NCI-H748 treated with DMSO at 0.1 percent for 48 hours (cell line): ENCODE measurements around the gene SLC66A1.

Experiments
- DNase-seq: peaks from one replicate; lab custom pipeline; 2025; lab: John Stamatoyannopoulos, UW

Gene SLC66A1

DNA sequence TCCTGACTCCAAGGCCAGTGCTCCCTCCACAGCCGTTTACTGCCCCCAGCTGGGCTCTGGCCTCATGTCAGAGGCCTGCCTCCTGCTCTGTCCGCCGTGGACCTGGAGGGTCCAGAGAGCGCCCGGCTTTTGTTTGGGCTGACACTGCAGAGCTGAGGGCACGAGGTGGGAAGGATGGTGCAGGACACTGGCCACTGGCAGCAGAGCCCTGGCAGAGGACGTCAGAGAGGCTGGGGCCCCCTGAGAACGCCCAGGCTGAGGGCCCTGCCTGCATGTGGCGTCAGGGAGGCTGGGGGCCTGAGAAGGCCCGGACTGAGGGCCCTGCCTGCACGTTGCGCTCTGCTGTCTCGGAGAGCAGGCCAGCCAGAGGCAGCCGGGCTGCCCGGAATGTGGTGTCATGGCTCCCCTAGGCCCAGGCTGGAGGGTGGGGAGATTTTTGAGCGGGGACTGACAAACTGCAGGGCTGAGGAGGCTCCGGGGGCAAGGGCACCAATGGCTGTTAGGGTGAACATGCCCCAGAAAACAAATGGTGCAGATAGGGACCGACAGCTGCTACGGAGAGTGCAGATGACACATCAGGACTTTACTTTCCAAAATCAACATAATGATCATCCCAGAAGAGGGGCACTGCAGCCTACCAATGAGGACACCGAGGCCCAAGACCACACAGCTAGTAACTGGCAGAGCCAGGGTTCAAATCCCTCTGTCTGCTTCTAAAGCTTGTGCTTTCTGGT is 31.7 kb downstream of the SLC66A1 start:
- no peak for DNase-seq

DNA sequence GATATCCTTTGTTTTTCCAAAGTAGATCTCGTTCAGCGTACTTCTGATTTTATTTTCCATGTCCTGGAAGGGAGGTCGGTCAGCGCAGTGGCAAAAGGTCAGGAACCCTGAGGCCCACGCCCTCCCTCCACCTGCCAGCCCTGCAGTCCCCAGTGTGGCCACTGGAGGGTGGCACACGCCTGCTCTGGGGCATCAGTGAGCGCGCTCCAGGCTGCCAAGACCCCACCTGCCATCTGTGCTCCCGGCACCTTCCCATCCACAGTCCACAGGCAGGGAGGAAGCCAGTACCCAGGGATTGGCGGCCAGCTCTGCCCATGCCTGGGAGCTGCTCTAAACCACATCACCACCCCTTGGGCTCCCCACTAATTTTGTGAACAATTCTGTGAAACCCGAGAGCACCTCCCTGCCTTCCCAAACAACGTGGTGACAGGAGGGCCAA is 32.3 kb downstream of the SLC66A1 start:
- DNase-seq: peak; percentile 7

DNA sequence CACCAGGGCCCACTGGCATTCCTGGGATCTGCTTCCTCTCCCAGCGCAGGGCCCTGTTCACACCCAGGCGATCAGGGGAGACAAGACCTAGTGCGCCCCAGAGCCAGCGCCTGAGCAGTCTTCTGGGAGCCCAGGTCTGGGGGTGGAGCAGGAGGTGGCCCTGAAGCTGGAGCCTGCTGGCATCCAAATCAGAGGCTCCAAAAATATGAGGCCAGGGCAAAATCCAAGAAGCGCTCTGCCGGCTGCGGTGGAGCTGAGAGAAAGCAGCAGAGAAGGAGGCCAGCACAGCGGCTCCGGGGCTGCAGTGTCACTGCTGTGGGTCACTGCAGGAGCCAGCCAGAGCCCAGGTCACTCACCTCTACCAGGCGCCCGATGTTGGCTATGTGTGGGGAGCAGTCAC is 32.7 kb downstream of the SLC66A1 start:
- DNase-seq: no peak

DNA sequence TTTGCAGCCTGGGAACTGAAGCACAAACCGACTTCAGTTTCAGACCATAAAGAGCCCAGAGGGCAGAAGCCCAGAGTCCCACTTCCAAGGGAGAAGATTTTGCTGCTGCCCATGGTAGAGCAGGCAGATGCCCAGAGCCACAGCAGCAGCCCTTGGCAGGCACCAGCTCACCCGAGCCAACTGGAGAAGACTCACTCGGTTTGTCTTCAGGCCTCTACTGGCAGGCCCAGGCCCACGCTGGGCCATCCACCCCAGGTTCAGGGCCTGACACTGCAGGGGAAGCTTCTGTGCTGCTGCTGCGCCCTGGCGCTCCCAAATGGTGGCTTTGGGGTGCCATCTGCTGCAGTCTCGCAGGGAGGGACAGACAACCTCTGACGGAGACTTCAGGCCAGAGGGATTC is 33.3 kb downstream of the SLC66A1 start:
- DNase-seq: no peak

DNA sequence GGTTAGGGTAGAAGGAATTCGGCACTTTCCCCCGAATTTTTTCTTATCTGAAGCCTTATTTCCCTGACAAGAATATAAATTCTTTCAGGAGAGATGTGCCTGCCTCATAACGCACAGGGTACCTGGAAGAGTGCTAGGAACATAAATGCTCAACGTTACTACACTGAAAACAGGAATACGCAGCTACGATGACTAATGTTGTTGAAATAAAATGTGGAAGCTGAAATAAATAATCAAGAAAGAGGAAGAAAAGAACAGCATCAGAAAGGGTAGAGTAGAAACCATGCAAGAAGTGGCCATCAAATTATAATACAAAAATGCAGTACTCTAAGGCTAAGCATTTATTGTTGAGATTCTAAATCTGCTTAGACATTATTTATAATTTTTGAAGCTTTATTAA is 33.9 kb downstream of the SLC66A1 start:
- no peak for DNase-seq

DNA sequence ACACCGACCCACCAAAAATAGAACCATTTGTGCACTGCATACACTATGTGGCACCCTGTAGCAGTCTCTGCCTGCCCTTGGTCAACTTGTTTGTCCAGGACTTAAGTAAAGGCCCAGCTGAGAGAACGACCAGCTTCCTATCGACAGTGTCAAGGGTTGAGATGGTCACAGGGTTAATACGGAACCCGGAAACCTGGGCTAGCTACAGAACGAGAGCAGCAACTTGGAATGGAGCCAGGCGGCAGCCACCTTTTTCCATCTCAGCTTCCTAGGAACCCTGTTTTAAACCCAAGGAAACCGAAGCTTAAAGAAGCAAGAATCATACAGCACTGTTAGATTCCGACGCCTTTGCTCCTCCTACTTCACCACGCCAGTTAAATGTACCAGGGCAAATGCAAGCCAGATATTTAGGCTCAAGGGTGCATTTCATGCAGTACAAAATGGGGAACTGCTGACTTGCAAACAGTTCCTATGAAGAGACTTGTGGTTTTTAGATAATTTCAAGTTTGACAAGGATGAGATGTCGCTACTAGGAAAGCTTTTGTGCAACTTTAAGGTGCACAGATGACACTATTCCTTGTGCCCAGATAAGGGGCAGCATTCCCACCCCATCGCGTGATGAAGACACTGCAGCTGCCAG is 35.5 kb downstream of the SLC66A1 start:
- no peak for DNase-seq

DNA sequence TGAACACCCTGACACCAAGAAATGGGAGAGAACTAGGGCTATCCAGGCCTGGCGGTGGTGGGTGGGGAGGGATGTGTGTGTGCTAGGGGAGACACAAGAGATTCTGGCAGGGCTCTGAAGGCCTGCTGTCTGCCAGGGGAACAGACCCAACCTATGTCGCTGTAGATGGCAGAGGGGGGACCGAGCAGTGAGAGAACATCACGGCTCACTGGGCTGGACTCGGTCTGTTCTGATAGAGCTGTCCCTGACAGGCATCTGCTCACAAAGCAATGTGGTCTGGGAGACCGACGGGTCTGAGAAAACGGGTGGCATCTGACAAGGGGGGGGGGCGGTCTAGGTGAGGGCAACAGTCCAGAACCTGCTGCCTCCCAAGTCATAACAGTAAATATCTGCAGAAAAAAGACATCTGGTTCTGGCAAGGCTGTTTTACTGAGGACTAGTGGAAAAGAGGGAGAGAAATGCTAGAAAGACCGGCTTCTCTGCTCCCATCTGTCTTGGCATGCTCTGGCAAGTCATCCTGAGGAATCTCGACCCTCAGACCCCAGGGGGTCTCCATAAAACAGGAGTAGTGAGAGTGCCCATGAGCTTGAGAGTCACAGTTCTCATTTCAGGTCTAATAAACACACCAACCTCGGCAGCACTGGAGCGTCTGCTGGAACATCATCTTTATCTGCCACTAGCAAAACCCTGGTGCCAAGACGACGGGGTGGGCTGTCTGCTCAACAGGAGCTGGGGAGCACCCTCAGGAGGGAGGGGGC is 36.5 kb downstream of the SLC66A1 start:
- DNase-seq: no peak

DNA sequence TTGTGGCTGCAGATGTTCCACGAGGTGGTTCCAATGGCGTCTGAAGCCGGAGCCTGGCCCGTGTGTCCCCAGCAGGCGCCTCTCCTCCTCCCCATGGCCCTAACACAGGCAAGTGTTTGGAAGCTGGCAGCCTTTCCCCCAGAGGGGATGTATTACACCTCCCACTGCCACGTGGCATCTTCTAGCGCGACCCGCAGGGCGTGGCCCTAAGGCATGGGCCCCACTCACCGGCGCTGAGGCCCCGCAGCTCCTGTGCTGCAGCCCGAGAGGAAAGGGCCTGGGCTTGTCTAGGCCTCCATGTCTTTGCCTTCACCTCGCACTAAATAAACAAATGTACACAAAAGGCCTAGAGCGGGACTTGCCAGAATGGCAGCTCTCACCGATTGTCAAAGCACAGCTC is 37.9 kb downstream of the SLC66A1 start:
- no peak for DNase-seq

DNA sequence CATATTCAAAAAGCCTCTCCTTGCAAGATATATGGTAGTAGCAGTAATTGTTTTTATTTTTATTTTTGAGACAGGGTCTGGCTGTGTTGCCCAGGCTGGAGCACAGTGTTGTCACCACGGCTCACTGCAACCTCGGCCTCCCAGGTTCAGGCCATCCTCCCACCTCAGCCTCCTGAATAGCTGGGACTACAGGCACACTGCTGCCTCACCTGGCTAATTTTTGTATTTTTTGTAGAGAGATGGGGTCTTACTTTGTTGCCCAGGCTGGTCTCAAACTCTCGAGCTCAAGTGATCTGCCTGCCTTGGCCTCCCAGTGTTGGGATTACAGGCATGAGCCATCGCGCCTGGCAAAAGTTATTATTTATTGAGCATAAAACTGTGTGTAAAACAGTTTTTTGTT is 38.4 kb downstream of the SLC66A1 start:
- DNase-seq: no peak

DNA sequence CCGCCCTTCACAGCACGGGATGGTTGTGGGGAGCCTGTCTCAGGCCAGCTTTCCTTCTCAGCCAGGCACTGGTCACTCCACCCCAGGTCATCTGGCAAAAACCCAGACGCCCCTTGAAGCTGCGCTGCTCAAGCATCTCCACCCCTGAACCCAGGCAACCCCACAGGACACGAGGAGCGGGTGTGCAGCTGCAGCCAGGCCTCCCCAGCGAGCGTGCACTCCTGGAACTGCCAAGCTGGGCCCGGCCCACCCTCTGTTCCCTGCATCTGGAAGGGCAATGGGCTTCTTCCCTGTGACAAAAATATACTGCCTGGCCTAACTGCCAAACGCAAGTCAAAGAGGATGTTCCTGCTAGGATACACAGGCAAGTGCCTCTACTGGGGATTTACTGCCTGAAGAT is 39.7 kb downstream of the SLC66A1 start:
- no peak for DNase-seq

DNA sequence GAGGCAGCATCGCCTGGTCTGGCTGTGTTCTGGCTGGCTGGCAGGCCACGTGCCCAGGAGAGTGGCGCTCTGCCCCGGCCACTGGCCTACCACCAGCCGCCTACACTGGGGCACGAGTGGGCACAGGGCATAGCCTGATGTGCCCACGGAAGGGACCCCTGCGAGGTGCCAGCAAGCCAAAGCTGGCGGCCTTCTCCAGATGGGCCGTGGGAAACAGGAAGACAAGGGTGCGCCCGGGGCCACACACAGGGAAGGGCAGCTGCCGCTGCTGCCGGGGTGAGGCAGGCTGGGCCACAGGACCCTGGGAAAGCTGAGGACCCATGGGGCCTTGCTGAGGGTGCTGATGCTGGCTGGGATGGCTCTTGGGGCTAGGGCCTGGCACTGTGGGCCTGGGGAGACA is 40.7 kb downstream of the SLC66A1 start:
- no peak for DNase-seq

DNA sequence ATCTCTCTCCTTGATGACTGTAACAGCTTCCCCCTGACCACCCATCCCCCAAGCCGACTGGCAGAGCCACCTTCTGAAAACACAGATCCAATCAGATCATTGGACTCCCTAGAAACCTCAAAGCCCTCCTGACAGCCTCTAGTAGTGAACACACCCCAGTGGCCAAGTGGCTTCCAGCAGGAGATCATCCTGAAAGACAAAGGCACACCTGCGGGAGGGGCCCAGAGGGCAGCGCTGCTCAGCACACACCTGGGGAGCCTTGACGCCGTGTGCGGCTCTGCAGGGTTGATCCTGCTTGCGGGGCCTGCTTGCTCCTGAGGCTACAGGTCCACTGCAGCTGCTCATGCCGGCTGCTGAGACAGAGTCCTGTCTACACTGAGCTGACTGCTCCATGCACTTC is 41.5 kb downstream of the SLC66A1 start:
- DNase-seq: peak; percentile 49

DNA sequence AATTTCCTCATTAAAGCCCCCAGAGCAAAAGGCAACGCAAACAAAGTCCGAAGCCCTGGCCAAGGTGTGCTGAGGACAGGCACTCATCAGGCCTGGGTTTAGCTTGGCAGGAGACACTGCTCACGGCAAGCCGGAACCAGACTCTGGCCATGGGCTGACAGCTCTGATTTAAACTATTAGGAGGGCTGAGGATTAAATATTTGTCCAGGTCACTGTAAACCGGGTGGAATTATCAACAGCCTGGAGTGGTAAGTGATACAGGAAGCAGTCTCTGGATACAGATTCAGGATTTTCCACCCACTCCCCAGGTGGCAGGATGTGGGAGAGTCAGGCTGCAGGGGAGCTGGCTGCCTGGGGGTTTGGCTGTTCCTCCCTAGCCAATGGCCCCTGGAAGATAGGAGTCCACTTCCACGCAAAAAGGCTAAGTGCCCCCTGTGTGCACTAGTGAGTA is 42.4 kb downstream of the SLC66A1 start:
- peak; percentile 46 for DNase-seq

DNA sequence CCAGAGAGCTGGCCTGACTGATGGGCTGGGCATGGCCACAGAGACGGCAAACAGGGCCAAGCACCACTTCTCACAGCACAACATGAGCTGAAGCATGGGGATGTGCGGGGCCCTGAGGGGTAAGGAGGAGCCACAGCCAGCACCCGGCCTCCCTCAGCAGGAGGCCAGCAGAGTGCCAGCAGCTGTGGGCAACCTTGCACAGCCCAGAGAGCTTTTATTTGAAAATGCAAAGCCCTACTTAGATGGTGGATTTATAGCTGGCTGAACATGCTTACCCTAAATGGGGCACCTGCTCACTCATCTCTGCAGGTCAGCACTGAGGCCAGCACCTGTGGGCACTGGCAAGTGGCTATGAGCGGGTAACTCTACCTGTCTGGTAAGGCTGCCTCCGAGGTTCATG is 44.1 kb downstream of the SLC66A1 start:
- DNase-seq: no peak

DNA sequence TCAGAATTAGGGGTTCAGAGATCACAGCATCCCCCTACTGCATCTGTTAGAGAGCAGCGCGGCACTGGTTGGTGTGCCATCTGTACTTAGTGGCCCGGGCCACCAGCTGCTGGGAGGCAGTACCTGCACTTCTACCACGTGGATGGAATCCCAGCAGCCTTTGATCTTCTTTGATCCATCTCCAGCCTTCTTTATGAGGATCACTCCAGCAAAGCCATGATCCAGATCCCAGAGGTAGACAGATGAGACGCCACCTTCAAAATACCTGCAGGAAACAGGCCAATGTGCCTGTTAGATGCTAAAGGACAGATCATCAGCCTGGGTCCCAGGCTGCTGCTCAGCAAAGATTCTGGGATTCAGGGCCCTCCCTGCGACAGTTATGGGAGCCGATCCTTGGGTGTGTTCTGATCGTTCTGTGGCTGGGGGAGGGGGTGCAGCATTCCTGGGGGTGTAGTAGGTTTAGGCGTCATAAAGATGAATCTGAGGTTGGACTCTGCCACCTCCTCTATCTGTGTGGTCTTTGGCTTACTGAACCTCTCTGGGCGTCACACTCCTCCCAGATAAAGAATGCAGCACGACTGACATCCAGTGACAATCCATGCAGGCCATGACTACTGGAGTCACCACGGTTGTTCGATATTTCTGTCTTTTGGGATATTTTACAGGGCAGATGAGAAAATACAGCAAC is 45.3 kb downstream of the SLC66A1 start:
- DNase-seq: no peak

DNA sequence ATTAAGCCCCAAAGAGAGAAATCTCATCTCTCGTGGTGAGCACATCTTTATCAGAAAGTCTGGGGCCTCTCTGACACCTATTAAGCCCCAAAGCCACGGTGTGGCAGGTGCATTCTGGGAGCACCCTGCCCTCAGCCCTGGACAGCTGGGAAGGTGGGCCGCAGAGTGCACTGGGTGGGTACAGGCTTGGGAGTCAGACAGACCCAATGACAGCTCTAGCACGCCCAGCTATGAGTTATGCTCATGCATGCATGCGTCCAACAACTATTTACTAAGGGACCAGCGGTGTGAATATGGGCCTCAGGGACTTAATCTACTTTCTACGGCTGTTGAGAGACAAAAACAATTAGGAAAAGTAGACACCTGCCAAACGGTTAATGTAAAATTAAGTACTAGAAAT is 46.6 kb downstream of the SLC66A1 start:
- DNase-seq: no peak

DNA sequence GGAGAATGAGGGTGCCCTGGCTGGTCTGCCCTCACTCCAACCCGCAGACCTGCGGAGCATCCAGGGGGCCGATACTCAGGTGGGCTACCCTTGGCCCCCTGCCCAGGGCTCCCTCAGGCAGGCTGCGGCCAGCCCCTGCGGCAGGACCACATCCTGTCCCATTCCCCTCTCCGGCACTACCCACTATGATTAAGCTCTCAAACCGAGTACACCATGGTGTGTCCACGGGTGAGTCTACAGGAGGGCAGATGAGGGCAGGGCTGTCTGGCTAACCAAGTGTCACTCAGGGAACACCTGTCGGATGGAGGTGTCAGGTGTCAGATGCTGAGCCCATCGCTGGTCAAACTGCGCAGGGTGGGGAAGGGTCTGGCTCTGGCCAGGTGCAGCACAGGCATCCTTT is 47.2 kb downstream of the SLC66A1 start:
- no peak for DNase-seq

DNA sequence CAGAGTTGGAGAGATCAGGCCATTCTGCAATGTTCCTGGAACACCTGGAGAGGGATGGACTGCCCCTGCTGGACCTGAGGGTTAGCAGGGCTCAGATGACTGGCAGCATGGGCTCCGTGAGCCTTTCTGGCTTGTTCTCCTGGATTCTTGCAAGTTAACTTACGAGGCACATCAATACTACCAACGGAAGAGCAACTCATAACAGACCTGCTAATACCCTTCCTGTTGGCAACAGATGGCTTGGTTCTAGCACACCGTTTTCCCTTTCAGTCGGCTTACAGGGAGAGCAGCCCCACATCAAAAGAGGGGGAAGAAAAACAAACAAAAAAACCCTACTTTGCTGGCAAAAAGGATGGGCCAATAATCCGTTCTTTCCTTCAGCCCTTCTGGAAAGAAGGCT is 47.9 kb downstream of the SLC66A1 start:
- DNase-seq: no peak

DNA sequence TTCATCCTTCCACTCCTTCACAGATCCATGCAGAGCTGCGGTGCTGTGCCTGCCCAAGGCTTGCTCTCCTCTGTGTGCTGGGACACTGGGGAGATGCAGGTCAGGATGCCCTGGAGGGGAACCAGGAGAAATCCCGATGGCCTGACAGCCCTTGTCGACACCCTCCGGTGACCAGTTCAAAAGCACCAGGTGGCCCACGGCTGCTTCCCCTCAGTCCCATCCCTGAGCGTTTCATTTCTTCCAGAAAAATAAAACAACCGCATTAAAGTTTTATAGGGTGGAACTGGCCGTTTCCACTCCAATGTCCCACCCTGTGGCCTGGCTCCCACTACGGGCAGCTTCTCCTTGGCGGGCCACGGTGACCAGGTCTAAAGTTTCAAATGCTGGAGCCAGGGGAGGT is 48.3 kb downstream of the SLC66A1 start:
- no peak for DNase-seq

DNA sequence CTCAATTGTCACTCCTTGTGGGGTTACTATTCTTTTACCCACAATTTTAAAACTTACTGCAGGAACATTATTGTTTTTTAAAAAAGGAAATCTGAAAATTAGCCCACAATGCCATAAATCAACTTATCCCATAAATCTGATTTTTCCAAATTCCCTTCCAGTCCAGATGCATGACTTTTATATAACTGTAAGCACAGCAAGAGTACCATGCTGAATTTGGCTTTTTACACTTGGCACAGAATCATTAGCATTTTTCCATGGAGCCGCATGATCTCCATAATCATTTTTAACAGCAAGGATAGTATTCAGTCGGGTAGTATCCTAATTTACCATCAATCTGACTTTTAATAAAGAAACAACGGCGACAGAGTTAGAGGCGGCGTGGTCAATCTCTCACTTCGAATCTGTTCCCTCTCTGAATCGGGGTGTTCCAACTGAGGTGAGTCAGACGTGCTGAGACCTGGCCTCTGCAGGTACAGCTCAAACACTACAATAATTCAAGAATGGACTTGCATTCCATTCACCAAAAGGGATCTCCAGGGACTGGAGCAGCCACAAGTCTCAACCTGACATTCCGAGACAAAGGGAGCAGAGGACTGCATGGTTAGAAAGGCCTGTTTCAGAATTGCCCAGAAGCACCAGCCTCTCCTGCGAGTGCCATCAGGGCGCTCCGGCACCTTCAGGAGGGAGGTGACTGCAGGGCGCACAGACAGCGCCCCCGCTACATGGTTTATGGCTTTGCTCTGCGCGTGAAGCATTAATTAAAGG is 48.9 kb downstream of the SLC66A1 start:
- DNase-seq: no peak

DNA sequence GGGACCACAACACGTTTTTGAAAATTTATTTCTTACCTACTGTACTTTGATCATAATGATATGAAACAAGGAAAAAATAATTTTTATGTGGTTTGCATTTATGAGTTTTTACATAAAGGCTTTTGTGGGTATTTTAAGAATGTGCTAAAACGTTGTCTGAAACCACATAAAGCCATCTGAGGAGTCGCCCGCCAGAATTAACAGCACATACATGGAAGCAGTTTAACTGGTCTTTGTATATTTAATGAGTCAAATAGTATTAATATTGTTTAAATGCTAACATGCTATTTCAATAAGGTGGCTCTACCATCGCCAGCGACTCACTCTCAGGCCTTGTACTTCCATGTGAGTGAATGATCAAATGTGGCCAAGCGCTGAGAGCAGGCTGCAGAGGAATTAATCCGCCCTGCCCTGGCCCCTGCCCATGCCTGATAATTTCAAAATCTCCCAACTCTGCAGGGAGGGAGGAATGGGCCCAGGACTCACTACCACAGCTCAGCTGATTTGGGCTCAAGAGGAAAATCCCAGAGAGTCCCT is 49.6 kb downstream of the SLC66A1 start:
- DNase-seq: no peak
